SJSA1 (cell line): ENCODE data around the gene RAB3GAP1. TPM values are rescaled to one million over a fixed set of nuclear protein-coding genes. Genes with fewer than 3 reads are reported as not detected.
"Not testable (repeated sequence)": the region's sequence is repeated elsewhere in the genome, so short reads cannot be mapped to it uniquely, and the experiment has no call there.

Experiments
- DNase-seq, 2 experiments: peaks; one replicate each; pipeline ENCODE4 v3.0.0-alpha.2; 2015 to 2020; ENCODE audit warnings: low spot score in 2 of 2, low read depth in 1 of 2
- H3K27ac ChIP-seq: fragments of 250-450 bp; sonication (Bioruptor Pico); 2 replicates; pipeline ENCODE4 v1.5.1; 2020; ENCODE audit warnings: mild to moderate bottlenecking, moderate library complexity
- H3K27me3 ChIP-seq: fragments of 250-450 bp; sonication (Bioruptor Pico); replicated peaks from 2 replicates; pipeline ENCODE4 v1.5.1; 2020; ENCODE audit warnings: mild to moderate bottlenecking, moderate library complexity
- H3K36me3 ChIP-seq: fragments of 250-450 bp; sonication (Bioruptor Pico); 2 replicates; pipeline ENCODE4 v1.5.1; 2020; ENCODE audit warnings: mild to moderate bottlenecking
- H3K4me1 ChIP-seq: fragments of 250-450 bp; sonication (Bioruptor Pico); replicated peaks from 2 replicates; pipeline ENCODE4 v1.6.1; 2021; ENCODE audit warnings: mild to moderate bottlenecking
- H3K4me3 ChIP-seq: fragments of 250-450 bp; sonication (Bioruptor Pico); 2 replicates; pipeline ENCODE4 v1.5.1; 2020; ENCODE audit warnings: mild to moderate bottlenecking
- H3K9me3 ChIP-seq: fragments of 250-450 bp; sonication (Bioruptor Pico); replicated peaks from 2 replicates; pipeline ENCODE4 v1.5.1; 2020; ENCODE audit warnings: mild to moderate bottlenecking
- total RNA-seq: library from RNA; depleted of rRNA; stranded (reverse); fragments of >200 nt; shearing (Covaris generic); gene quantifications from 2 replicates; pipeline ENCODE4 v1.2.3, GENCODE V29; 2014

RAB3GAP1 gene
- total RNA-seq, 1 experiment from 2014 or later: 56.5 TPM

DNA sequence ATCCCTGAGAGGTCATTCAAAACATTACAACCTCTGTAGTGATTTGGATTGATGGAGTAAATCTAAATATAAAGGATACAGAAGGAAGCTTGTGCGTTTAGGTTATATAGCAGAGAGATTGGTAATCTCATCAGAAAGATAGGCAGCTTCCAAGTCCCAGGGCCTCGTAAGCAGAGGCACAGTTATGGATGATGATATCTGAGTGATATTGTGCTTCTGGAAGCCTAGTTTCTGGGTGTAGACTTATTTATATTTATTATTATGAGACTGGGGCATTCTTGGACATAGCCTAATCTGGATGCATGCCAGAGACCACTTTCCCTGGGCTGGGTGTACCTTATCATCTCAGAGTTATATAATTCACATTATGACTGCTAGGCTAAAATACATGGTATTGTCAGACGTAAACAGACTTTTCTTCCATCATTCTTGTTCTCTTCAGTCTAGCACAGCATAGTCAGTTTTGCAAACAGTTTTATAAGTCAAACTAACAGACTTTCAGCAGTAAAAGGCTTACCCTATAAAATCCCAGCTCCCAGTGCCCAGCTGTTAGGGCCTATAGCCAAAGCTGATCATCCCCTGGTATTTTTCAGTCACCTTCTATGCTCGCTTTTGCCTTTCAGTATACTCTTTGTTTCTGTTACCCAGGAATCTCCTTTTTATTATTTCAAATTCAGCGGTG lies 47.9 kb downstream of the RAB3GAP1 start:
- peaks cover 8% of the 10 kb centered on the region for H3K36me3 ChIP-seq
- no peak overlapping the region for H3K4me3 ChIP-seq
- H3K9me3 ChIP-seq: no peaks in the 10 kb centered on the region
- H3K4me1 ChIP-seq: no peaks in the 10 kb centered on the region
- no peak for DNase-seq
- H3K27ac ChIP-seq: no peak overlapping the region
- no peaks in the 10 kb centered on the region for H3K27me3 ChIP-seq

GRCh38 chr2:135103843-135104242 lies 51.8 kb downstream of the RAB3GAP1 start:
- no peak overlapping the region for H3K27ac ChIP-seq
- 0 out of 2 replicates have a peak, but pooled peaks cover 3% of the 10 kb centered on the region for H3K36me3 ChIP-seq
- H3K27me3 ChIP-seq: no peaks in the 10 kb centered on the region
- no peaks in the 10 kb centered on the region for H3K4me1 ChIP-seq
- H3K4me3 ChIP-seq: no peak overlapping the region
- no peak for DNase-seq
- H3K9me3 ChIP-seq: no peaks in the 10 kb centered on the region

GRCh38 chr2:135105513-135106316 lies 53.6 kb downstream of the RAB3GAP1 start:
- H3K27me3 ChIP-seq, DNase-seq, H3K4me3 ChIP-seq, H3K4me1 ChIP-seq, H3K27ac ChIP-seq, H3K9me3 ChIP-seq, H3K36me3 ChIP-seq: not testable (repeated sequence)

- Histone ChIP-seq H3K4me1 (no peaks in the 10 kb centered on the region), H3K4me3 (no peak overlapping the region), H3K27ac (no peak overlapping the region), H3K9me3 (no peaks in the 10 kb centered on the region), H3K36me3 (peaks cover 12% of the 10 kb centered on the region), H3K27me3 (no peaks in the 10 kb centered on the region)
- no peak for DNase-seq
These were observed 61.2 kb downstream of the RAB3GAP1 start for GRCh38 chr2:135113322-135113721.

GRCh38 chr2:135119582-135119981 lies 67.5 kb downstream of the RAB3GAP1 start:
- H3K4me3 ChIP-seq: no peak overlapping the region
- H3K36me3 ChIP-seq: peaks cover 9% of the 10 kb centered on the region
- no peaks in the 10 kb centered on the region for H3K9me3 ChIP-seq
- H3K27me3 ChIP-seq: no peaks in the 10 kb centered on the region
- DNase-seq: no peak
- no peak overlapping the region for H3K27ac ChIP-seq
- no peaks in the 10 kb centered on the region for H3K4me1 ChIP-seq

DNA sequence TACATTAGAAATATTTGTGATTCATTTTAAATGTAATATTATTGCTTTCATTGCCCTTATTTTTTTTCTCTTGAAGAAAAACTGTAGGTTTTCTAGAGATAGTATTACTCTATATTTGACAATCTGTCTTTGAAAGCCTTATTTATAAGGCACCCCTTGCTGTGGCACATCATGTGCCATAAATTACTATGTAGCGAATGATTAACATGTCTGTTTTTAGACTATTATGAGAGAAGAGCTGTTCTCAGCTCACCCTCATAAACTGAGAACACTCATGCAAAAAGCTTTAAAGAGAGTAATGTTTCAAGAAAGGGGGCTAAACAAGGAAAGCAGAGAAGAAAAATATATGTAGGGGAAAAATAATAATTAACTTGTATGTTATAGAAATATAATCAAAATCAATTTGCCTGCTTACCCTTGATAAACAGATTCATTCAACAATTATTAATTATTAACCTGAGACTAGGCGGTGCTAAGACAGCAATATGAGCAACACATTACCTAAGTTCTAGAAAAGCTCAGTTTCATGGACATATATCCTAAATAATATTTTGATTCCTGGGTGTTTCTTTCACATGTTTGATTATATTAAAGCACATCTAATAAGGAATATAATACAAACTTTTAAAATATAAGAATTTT lies 69.0 kb downstream of the RAB3GAP1 start:
- Histone ChIP-seq H3K36me3 (peaks cover 19% of the 10 kb centered on the region), H3K27ac (no peak overlapping the region), H3K9me3 (no peaks in the 10 kb centered on the region), H3K27me3 (no peaks in the 10 kb centered on the region), H3K4me1 (no peaks in the 10 kb centered on the region), H3K4me3 (no peak overlapping the region)
- no peak for DNase-seq

GRCh38 chr2:135121658-135122039 lies 69.6 kb downstream of the RAB3GAP1 start:
- not testable (repeated sequence) for DNase-seq, H3K9me3 ChIP-seq, H3K4me3 ChIP-seq, H3K27me3 ChIP-seq, H3K27ac ChIP-seq, H3K4me1 ChIP-seq
- peaks cover 25% of the 10 kb centered on the region for H3K36me3 ChIP-seq

GRCh38 chr2:135124924-135125886 lies 73.1 kb downstream of the RAB3GAP1 start:
- peaks cover 38% of the 10 kb centered on the region for H3K36me3 ChIP-seq
- no peaks in the 10 kb centered on the region for H3K27me3 ChIP-seq
- H3K9me3 ChIP-seq: no peaks in the 10 kb centered on the region
- no peaks in the 10 kb centered on the region for H3K4me1 ChIP-seq
- no peak for DNase-seq
- H3K27ac ChIP-seq: no peak overlapping the region
- H3K4me3 ChIP-seq: no peak overlapping the region

DNA sequence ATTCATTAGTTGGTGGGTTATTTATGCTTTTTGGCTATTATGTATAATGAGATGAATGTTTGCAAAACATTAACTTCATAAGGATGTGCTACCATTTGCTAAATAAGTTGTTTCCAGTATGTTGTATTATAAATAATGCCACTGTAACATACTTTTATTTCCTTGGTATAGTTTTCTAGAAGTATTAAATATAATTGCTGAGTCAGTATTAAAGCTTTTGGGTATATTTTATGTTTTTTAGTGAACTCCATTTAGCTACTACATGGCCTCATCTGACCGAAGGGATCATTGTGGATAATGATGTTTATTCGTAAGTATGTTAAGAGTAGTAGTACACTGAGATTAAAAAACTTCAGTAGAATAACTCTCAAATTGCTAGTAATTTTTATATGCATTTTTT lies 73.8 kb downstream of the RAB3GAP1 start:
- DNase-seq: no peak
- Histone ChIP-seq H3K27me3 (no peaks in the 10 kb centered on the region), H3K4me1 (no peaks in the 10 kb centered on the region), H3K27ac (no peak overlapping the region), H3K9me3 (no peaks in the 10 kb centered on the region), H3K4me3 (no peak overlapping the region), H3K36me3 (peaks cover 39% of the 10 kb centered on the region)

GRCh38 chr2:135130751-135131150 lies 78.7 kb downstream of the RAB3GAP1 start:
- Histone ChIP-seq H3K36me3 (peaks cover 53% of the 10 kb centered on the region), H3K4me3 (no peak overlapping the region), H3K27ac (no peak overlapping the region), H3K27me3 (no peaks in the 10 kb centered on the region), H3K9me3 (no peaks in the 10 kb centered on the region), H3K4me1 (no peaks in the 10 kb centered on the region)
- no peak for DNase-seq

- Histone ChIP-seq H3K27me3 (no peaks in the 10 kb centered on the region), H3K9me3 (no peaks in the 10 kb centered on the region), H3K4me3 (no peak overlapping the region), H3K27ac (no peak overlapping the region), H3K4me1 (no peaks in the 10 kb centered on the region), H3K36me3 (peaks cover 55% of the 10 kb centered on the region)
- DNase-seq: no peak
These were observed 80.2 kb downstream of the RAB3GAP1 start for GRCh38 chr2:135132314-135132713.

GRCh38 chr2:135140606-135141005 lies 88.5 kb downstream of the RAB3GAP1 start:
- peaks cover 41% of the 10 kb centered on the region for H3K36me3 ChIP-seq
- DNase-seq: no peak
- H3K27ac ChIP-seq: no peak overlapping the region
- H3K4me3 ChIP-seq: no peak overlapping the region
- H3K4me1 ChIP-seq: no peaks in the 10 kb centered on the region
- no peaks in the 10 kb centered on the region; the same call in 1 of the 2 replicates for H3K9me3 ChIP-seq
- no peaks in the 10 kb centered on the region for H3K27me3 ChIP-seq

- H3K27me3 ChIP-seq: no peaks in the 10 kb centered on the region
- H3K36me3 ChIP-seq: peaks cover 28% of the 10 kb centered on the region
- H3K4me1 ChIP-seq: no peaks in the 10 kb centered on the region
- no peak overlapping the region for H3K27ac ChIP-seq
- no peak for DNase-seq
- H3K4me3 ChIP-seq: no peak overlapping the region
- H3K9me3 ChIP-seq: no peaks in the 10 kb centered on the region; the same call in 1 of the 2 replicates
These were observed 90.2 kb downstream of the RAB3GAP1 start for GRCh38 chr2:135142323-135142722.
